ENCODE data around the gene TNIP1. TPM values are rescaled to one million over a fixed set of nuclear protein-coding genes. Genes with fewer than 3 reads are reported as not detected.

The TNIP1 gene
- total and polyA plus RNA-seq, 2 experiments from 2014 or later, result 94.9 to 134 TPM

- H3K27ac ChIP-seq, result no peak overlapping the region
These were observed 61.5 kb downstream of the TNIP1 start for GRCh38 chr5:151019331-151019730.

GRCh38 chr5:151018846-151019245, 62.0 kb downstream of the TNIP1 start:
- no peak for DNase-seq (ENCODE audit: low read depth in 1 of 2, low spot score in 1 of 2)
- no peak for TF ChIP-seq CTCF (IDR thresholded peaks at IDR 0.05; ENCODE audit: low read depth, low read length)
- peaks cover 3% of the 10 kb centered on the region for H3K4me1 ChIP-seq (ENCODE audit: low read depth)

More at GRCh38 chr5:151019331-151019730, 61.5 kb downstream of the TNIP1 start:
- Histone ChIP-seq H3K4me3 (no peak overlapping the region), H3K36me3 (no peaks in the 10 kb centered on the region), H3K4me1 (ENCODE audit: low read depth) (peaks cover 3% of the 10 kb centered on the region), H3K9me3 (ENCODE audit: low read depth) (no peaks in the 10 kb centered on the region), H3K27me3 (no peaks in the 10 kb centered on the region)
- DNase-seq (ENCODE audit: low read depth in 1 of 2, low spot score in 1 of 2), result no peak
- TF ChIP-seq CTCF (IDR thresholded peaks at IDR 0.05; ENCODE audit: low read depth, low read length), result no peak

GRCh38 chr5:151017897-151018296, 62.9 kb downstream of the TNIP1 start:
- no peaks in the 10 kb centered on the region for H3K36me3 ChIP-seq
- H3K4me3 ChIP-seq, result no peak overlapping the region
- DNase-seq (ENCODE audit: low read depth in 1 of 2, low spot score in 1 of 2), result no peak
- H3K27me3 ChIP-seq, result no peaks in the 10 kb centered on the region
- H3K9me3 ChIP-seq (ENCODE audit: low read depth), result no peaks in the 10 kb centered on the region
- TF ChIP-seq CTCF (IDR thresholded peaks at IDR 0.05; ENCODE audit: low read depth, low read length), result no peak
- no peak overlapping the region for H3K27ac ChIP-seq
- H3K4me1 ChIP-seq (ENCODE audit: low read depth), result peaks cover 3% of the 10 kb centered on the region

More at GRCh38 chr5:151018846-151019245, 62.0 kb downstream of the TNIP1 start:
- Histone ChIP-seq H3K27me3 (no peaks in the 10 kb centered on the region), H3K4me3 (no peak overlapping the region), H3K36me3 (no peaks in the 10 kb centered on the region), H3K9me3 (ENCODE audit: low read depth) (no peaks in the 10 kb centered on the region), H3K27ac (no peak overlapping the region)

- Histone ChIP-seq H3K27ac (no peak overlapping the region), H3K36me3 (no peaks in the 10 kb centered on the region), H3K9me3 (ENCODE audit: low read depth) (no peaks in the 10 kb centered on the region), H3K4me1 (ENCODE audit: low read depth) (peaks cover 3% of the 10 kb centered on the region), H3K27me3 (no peaks in the 10 kb centered on the region), H3K4me3 (no peak overlapping the region)
- DNase-seq (ENCODE audit: low read depth in 1 of 2, low spot score in 1 of 2), result no peak
- TF ChIP-seq CTCF (IDR thresholded peaks at IDR 0.05; ENCODE audit: low read depth, low read length), result no peak
These were observed 64.1 kb downstream of the TNIP1 start for GRCh38 chr5:151016700-151017099.

DNA sequence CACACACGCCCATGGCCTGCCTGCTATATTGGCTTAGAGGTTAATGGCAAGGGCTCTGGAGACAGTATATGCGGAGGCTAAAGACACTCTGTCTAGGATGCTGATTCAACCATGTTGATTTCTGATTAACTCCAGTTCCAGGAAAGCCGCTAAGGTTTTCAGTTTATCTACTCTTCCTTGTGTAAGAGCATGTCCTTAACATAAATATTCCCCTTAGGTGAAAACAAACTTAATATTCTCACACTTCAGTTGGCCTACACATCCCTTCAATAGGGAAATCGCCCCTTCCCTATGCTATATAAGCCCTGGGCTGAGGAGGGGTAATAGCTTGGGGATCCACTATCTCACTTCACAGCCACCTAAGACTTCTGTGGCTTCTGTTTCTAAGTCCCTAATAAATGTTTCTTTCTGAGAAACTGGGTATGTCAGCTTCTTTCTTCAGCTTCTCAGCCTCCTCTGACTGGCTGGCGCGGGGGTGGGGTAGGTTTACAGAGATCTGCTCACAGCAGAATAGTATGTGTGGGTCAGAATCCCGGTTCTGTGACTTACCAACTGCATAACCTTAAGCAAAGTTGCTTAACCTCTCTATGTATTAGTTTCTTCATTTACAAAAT, 64.8 kb downstream of the TNIP1 start:
- H3K36me3 ChIP-seq, result no peaks in the 10 kb centered on the region
- peaks cover 3% of the 10 kb centered on the region for H3K4me1 ChIP-seq (ENCODE audit: low read depth)
- H3K27ac ChIP-seq, result no peak overlapping the region
- no peak for DNase-seq (ENCODE audit: low read depth in 1 of 2, low spot score in 1 of 2)
- TF ChIP-seq CTCF (IDR thresholded peaks at IDR 0.05; ENCODE audit: low read depth, low read length), result no peak
- no peaks in the 10 kb centered on the region for H3K9me3 ChIP-seq (ENCODE audit: low read depth)
- H3K27me3 ChIP-seq, result no peaks in the 10 kb centered on the region
- H3K4me3 ChIP-seq, result no peak overlapping the region
